ENCODE data around the gene ACSL1.

The ACSL1 gene

GRCh38 chr4:184795214-184795844, 30.4 kb downstream of the ACSL1 start:
- no peak overlapping the region for H3K27ac ChIP-seq (replicated peaks)
- no peak for DNase-seq (ENCODE audit: low read depth in 1 of 2, low spot score in 1 of 2)
- H3K27me3 ChIP-seq (ENCODE audit: insufficient read depth, poor library complexity, severe bottlenecking), result no peaks in the 10 kb centered on the region
- no peak overlapping the region for H3K4me3 ChIP-seq (replicated peaks; ENCODE audit: insufficient read depth, low read length)
- TF ChIP-seq SPI1 (IDR thresholded peaks at IDR 0.05; ENCODE audit: borderline replicate concordance, low read depth) (no peak), REST (IDR thresholded peaks at IDR 0.05; ENCODE audit: insufficient replicate concordance, low read depth) (no peak)

GRCh38 chr4:184794470-184794869, 31.3 kb downstream of the ACSL1 start:
- no peaks in the 10 kb centered on the region for H3K27me3 ChIP-seq (ENCODE audit: insufficient read depth, poor library complexity, severe bottlenecking)
- TF ChIP-seq CTCF (IDR thresholded peaks at IDR 0.05; ENCODE audit: insufficient read depth, low read length) (no peak), REST (IDR thresholded peaks at IDR 0.05; ENCODE audit: insufficient replicate concordance, low read depth) (no peak)

GRCh38 chr4:184793735-184794355, 31.9 kb downstream of the ACSL1 start:
- DNase-seq (ENCODE audit: low read depth in 1 of 2, low spot score in 1 of 2), result no peak
- Histone ChIP-seq H3K4me3 (replicated peaks; ENCODE audit: insufficient read depth, low read length) (no peak overlapping the region), H3K27me3 (ENCODE audit: insufficient read depth, poor library complexity, severe bottlenecking) (no peaks in the 10 kb centered on the region), H3K27ac (replicated peaks) (no peak overlapping the region)
- TF ChIP-seq SPI1 (IDR thresholded peaks at IDR 0.05; ENCODE audit: borderline replicate concordance, low read depth) (no peak), GABPA (IDR thresholded peaks at IDR 0.05; ENCODE audit: low read depth) (no peak), POLR2AphosphoS5 (IDR thresholded peaks at IDR 0.05; ENCODE audit: low read depth) (no peak), CTCF (IDR thresholded peaks at IDR 0.05; ENCODE audit: insufficient read depth, low read length) (no peak), REST (IDR thresholded peaks at IDR 0.05; ENCODE audit: insufficient replicate concordance, low read depth) (no peak)

More at GRCh38 chr4:184794470-184794869, 31.3 kb downstream of the ACSL1 start:
- Histone ChIP-seq H3K27ac (replicated peaks) (no peak overlapping the region), H3K4me3 (replicated peaks; ENCODE audit: insufficient read depth, low read length) (no peak overlapping the region)
- DNase-seq (ENCODE audit: low read depth in 1 of 2, low spot score in 1 of 2), result no peak

Data from HL-60 (cell line).